ENCODE results near the gene RET. TPM values are rescaled to one million over a fixed set of nuclear protein-coding genes. Genes with fewer than 3 reads are reported as not detected.

RET gene
- total RNA-seq, 2 donors from 2014 or later: 1.2 to 3.5 TPM

- Histone ChIP-seq H3K27ac (ENCODE audit: low read depth, low read length) (no peak overlapping the region), H3K4me1 (ENCODE audit: control insufficient read depth, insufficient read depth, low read length) (no peaks in the 10 kb centered on the region), H3K36me3 (ENCODE audit: control insufficient read depth, insufficient read depth, low read length) (no peaks in the 10 kb centered on the region), H3K4me3 (ENCODE audit: low read length) (no peak overlapping the region), H3K9ac (ENCODE audit: extremely low read depth, low read length, poor library complexity, severe bottlenecking) (no peak overlapping the region), H3K27me3 (ENCODE audit: control insufficient read depth, insufficient read depth, low read length, poor library complexity, severe bottlenecking) (no peaks in the 10 kb centered on the region), H3K9me3 (ENCODE audit: control insufficient read depth, low read length) (no peaks in the 10 kb centered on the region)
- Mint-ChIP-seq H3K36me3 (ENCODE audit: low read depth) (no peaks in the 10 kb centered on the region), H3K9me3 (no peaks in the 10 kb centered on the region), H3K4me3 (no peak overlapping the region), H3K4me1 (no peaks in the 10 kb centered on the region), H3K27me3 (ENCODE audit: insufficient read depth) (peaks cover 2% of the 10 kb centered on the region), H3K27ac (no peak overlapping the region)
- WGBS, 2 experiments (ENCODE audit: insufficient coverage in 1 of 2, insufficient read length in 1 of 2): 92 to 93% methylated on average over 8 to 9 of the region's 9 CpGs
- DNase-seq: no peak
- TF ChIP-seq CTCF (conservative IDR thresholded peaks at IDR 0.05): no peak
Observed at GRCh38 chr10:43057831-43058340, 19.0 kb upstream of the RET start.

- Mint-ChIP-seq H3K27ac (no peak overlapping the region), H3K4me1 (peaks cover 3% of the 10 kb centered on the region), H3K27me3 (ENCODE audit: insufficient read depth) (peaks cover 2% of the 10 kb centered on the region), H3K36me3 (ENCODE audit: low read depth) (no peaks in the 10 kb centered on the region), H3K4me3 (no peak overlapping the region), H3K9me3 (no peaks in the 10 kb centered on the region)
- TF ChIP-seq CTCF (conservative IDR thresholded peaks at IDR 0.05): no peak
- Histone ChIP-seq H3K36me3 (ENCODE audit: control insufficient read depth, insufficient read depth, low read length) (no peaks in the 10 kb centered on the region), H3K4me1 (ENCODE audit: control insufficient read depth, insufficient read depth, low read length) (no peaks in the 10 kb centered on the region), H3K4me3 (ENCODE audit: low read length) (no peak overlapping the region), H3K27me3 (ENCODE audit: control insufficient read depth, insufficient read depth, low read length, poor library complexity, severe bottlenecking) (no peaks in the 10 kb centered on the region), H3K9me3 (ENCODE audit: control insufficient read depth, low read length) (no peaks in the 10 kb centered on the region), H3K27ac (ENCODE audit: low read depth, low read length) (no peak overlapping the region), H3K9ac (ENCODE audit: extremely low read depth, low read length, poor library complexity, severe bottlenecking) (no peak overlapping the region)
- WGBS, 2 experiments (ENCODE audit: insufficient coverage in 1 of 2, insufficient read length in 1 of 2): 89 to 95% methylated on average over 9 to 13 of the region's 13 CpGs
- DNase-seq: no peak
Observed at GRCh38 chr10:43058716-43059335, 18.0 kb upstream of the RET start.

GRCh38 chr10:43059336-43059720, 17.5 kb upstream of the RET start:
- Histone ChIP-seq H3K36me3 (ENCODE audit: control insufficient read depth, insufficient read depth, low read length) (no peaks in the 10 kb centered on the region), H3K27me3 (ENCODE audit: control insufficient read depth, insufficient read depth, low read length, poor library complexity, severe bottlenecking) (no peaks in the 10 kb centered on the region), H3K9me3 (ENCODE audit: control insufficient read depth, low read length) (no peaks in the 10 kb centered on the region), H3K4me1 (ENCODE audit: control insufficient read depth, insufficient read depth, low read length) (no peaks in the 10 kb centered on the region), H3K4me3 (ENCODE audit: low read length) (no peak overlapping the region), H3K9ac (ENCODE audit: extremely low read depth, low read length, poor library complexity, severe bottlenecking) (no peak overlapping the region), H3K27ac (ENCODE audit: low read depth, low read length) (no peak overlapping the region)
- no peak for TF ChIP-seq CTCF (conservative IDR thresholded peaks at IDR 0.05)
- Mint-ChIP-seq H3K9me3 (no peaks in the 10 kb centered on the region), H3K27ac (no peak overlapping the region), H3K4me3 (no peak overlapping the region), H3K36me3 (ENCODE audit: low read depth) (no peaks in the 10 kb centered on the region), H3K4me1 (peaks cover 3% of the 10 kb centered on the region), H3K27me3 (ENCODE audit: insufficient read depth) (peaks cover 2% of the 10 kb centered on the region)
- 84% methylated on average over 6 of the region's 6 CpGs; no CpG with 5 or more reads in 1 of the 2 experiments for WGBS, 2 experiments (ENCODE audit: insufficient coverage in 1 of 2, insufficient read length in 1 of 2)
- DNase-seq: no peak
